Gastroesophageal sphincter (tissue), 3 donors: ENCODE results near the gene ELOF1.

Source experiments
- CTCF ChIP-seq, 4 experiments: fragments of 200-600 bp in 2 of 4; fragments of 450-650 bp in 2 of 4; sonication (generic) in 1 of 4; IDR thresholded peaks; one replicate each; pipeline ENCODE4 v1.5.1; 2017 to 2019; ENCODE audit warnings: antibody characterized with exemption in 4 of 4, mild to moderate bottlenecking in 2 of 4, moderate library complexity in 2 of 4
- EP300 ChIP-seq: sonication (generic); formaldehyde crosslinking; IDR thresholded peaks from one replicate; pipeline ENCODE4 v1.6.1; 2017; ENCODE audit warnings: antibody characterized with exemption, mild to moderate bottlenecking

DNA sequence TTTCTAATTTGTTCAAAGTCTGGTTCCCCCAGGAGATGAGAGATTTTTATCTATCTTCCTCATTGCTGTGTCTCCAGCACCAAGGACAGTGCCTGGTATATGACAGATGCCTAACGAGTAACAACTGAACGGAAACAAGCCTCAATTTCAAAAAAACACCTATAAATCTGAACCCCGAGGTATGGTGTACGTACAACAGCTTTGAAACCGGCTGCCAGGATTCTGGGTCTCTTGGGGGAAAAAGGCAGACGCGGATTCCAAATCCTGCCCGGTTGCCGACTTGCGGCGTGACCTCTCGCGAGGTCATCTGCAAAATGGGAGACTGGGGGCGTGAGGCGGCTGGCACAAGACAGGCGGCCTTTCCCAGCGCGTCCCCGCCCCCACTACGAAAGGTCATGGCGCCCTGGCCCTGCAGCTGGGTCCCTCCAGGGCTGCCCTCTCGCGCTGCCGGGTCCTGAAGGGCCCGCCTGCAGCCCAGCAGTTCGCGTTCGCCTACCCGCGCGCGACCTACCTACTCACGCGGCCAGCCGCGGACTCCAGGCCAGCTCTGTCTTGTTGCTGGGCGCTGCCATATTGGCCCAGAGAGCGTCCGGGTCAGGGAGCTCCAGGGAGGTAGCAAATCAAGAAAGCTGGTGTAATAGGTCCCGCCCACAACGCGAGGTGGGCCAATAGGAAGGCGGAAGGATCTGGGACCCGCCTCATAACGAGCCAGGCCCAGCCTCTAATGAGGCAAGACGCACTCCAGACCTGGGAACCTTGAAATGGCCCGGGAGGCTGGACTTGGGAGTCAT, 30.3 kb downstream of the ELOF1 start, which contains the start of gene ECSIT:
- no peak for TF ChIP-seq EP300
- no peak for TF ChIP-seq CTCF (IDR thresholded peaks at IDR 0.05)
